NB4 (cell line): ENCODE data around the gene COX6A2.
"Not testable (repeated sequence)": the region's sequence is repeated elsewhere in the genome, so short reads cannot be mapped to it uniquely, and the experiment has no call there.

Source experiments
- DNase-seq: peaks from one replicate; pipeline ENCODE4 v3.0.0; 2010; ENCODE audit warnings: low read depth
- H3K4me3 ChIP-seq: one replicate; pipeline ENCODE4 v1.5.1; 2011; ENCODE audit warnings: mild to moderate bottlenecking, low read depth, low read length, moderate library complexity
- CTCF ChIP-seq: IDR thresholded peaks from one replicate; pipeline ENCODE4 v1.5.1; 2012; ENCODE audit warnings: low read depth, low read length
- MAX ChIP-seq: IDR thresholded peaks from 2 replicates; pipeline ENCODE4 v1.6.1; 2011; ENCODE audit warnings: low read depth, low read length
- MYC ChIP-seq: IDR thresholded peaks from 2 replicates; pipeline ENCODE4 v1.6.1; 2011; ENCODE audit warnings: low read depth, low read length
- POLR2A ChIP-seq: IDR thresholded peaks from 2 replicates; pipeline ENCODE4 v1.6.1; 2011; ENCODE audit warnings: mild to moderate bottlenecking; ENCODE audit not compliant: insufficient read length; ENCODE audit errors: extremely low read depth

Gene COX6A2

GRCh38 chr16:31453255-31454204, 25.4 kb upstream of the COX6A2 start:
- TF ChIP-seq MYC, result no peak
- TF ChIP-seq CTCF, result no peak
- TF ChIP-seq MAX, result no peak
- no peak for TF ChIP-seq POLR2A
- DNase-seq, result peak; percentile 40
- no peak overlapping the region for H3K4me3 ChIP-seq

- no peak for DNase-seq
- TF ChIP-seq POLR2A (no peak), MAX (no peak), MYC (no peak), CTCF (no peak)
- no peak overlapping the region for H3K4me3 ChIP-seq
These were observed 24.5 kb upstream of the COX6A2 start for GRCh38 chr16:31452631-31453106.

GRCh38 chr16:31451681-31452351, 23.7 kb upstream of the COX6A2 start:
- TF ChIP-seq CTCF (peak; percentile 47), MYC (no peak)
- peak; percentile 57 for DNase-seq
- no peak overlapping the region for H3K4me3 ChIP-seq

- DNase-seq, result no peak
- TF ChIP-seq CTCF (no peak), POLR2A (no peak), MYC (no peak), MAX (no peak)
- H3K4me3 ChIP-seq, result no peak overlapping the region
These were observed 23.0 kb upstream of the COX6A2 start for GRCh38 chr16:31451201-31451600.

- H3K4me3 ChIP-seq, DNase-seq: not testable (repeated sequence)
These were observed 17.8 kb upstream of the COX6A2 start for GRCh38 chr16:31445931-31446330.

- DNase-seq, result no peak
- H3K4me3 ChIP-seq, result no peak overlapping the region
- no peak for TF ChIP-seq CTCF
- TF ChIP-seq POLR2A, result no peak
- no peak for TF ChIP-seq MYC
- no peak for TF ChIP-seq MAX
These were observed 13.8 kb upstream of the COX6A2 start for GRCh38 chr16:31441956-31442355.
